Measurements from ENCODE around the gene ABCC11. TPM values are rescaled to one million over a fixed set of nuclear protein-coding genes. Genes with fewer than 3 reads are reported as not detected.

The ABCC11 gene
- total RNA-seq, 1 experiment from 2014 or later, result not detected

DNA sequence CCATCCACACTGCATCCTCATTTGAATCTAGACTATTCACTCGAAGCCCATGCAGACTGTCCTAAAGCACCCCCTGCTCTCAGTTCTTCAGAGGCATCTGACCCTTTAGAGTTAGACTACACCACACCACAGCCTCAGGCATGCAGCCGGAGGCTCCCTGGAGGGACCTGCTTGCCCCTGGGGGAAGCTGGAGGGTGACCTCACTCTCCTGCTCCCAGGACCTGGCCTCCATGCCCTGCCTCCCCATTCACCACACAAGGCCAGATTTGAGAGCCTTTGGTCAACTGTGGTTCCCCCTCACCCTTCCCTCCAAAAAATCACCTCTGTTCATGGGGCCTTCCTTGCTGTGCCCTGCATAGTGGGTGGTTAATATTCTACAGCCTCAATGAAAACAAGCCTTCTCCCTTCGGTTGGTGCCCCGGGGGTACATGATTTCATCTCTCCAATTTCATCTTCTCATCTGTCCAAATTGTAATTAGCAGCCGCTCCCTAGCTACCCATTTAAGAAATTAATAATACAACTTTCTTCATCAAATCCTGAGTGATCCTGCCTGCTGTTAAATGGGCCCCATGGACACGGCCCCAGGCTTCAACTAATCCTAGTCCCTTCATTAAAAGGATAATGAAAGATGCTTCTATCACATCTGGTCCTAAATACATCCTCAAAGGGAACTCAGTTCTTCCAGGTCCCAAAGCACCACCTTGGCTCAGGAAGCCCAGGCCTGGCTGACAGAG lies 116.0 kb downstream of the ABCC11 start:
- no peaks in the 10 kb centered on the region for H3K27me3 ChIP-seq
- no peaks in the 10 kb centered on the region for H3K36me3 ChIP-seq
- DNase-seq, result no peak
- no peak overlapping the region for H3K4me3 ChIP-seq
- no peaks in the 10 kb centered on the region for H3K9me3 ChIP-seq

DNA sequence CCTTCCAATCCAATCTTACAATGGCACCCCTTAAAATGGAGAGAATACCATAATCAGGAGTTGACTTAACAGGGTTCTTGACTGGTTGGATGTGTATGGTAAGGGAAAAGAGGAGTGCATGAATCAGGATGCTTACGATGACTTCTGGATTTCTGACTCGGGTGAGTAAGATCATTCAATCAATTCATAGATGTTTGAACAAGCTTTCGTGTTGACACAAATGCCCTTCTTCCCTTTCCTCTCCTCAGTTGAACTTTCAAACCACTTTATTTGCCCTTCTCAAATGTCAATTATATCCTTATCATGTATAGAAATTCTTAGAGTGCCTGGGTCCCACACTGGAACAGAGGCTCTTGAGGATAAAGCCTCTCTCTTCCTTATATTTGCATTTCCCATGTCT lies 117.4 kb downstream of the ABCC11 start:
- Histone ChIP-seq H3K27me3 (no peaks in the 10 kb centered on the region), H3K4me3 (no peak overlapping the region), H3K36me3 (no peaks in the 10 kb centered on the region), H3K9me3 (no peaks in the 10 kb centered on the region)
- no peak for DNase-seq

DNA sequence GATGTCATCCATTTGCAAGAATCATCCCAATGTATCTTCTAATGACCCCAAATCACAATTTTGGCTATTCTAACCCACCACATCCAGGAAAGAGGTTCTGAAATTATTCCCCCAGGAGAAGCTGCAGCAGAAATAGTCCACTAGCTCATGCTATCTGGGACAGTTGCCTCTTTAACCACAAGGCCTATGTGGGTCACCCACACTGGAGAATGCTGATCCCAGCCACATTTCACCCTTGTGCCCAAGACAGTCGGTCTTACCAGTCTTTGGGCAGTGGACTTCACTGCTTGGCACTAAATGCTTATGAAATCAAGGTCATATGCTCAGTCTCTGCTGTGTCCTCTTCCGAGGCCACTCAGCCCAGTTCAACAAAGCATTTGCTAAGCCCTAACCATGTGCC lies 118.6 kb downstream of the ABCC11 start:
- H3K27me3 ChIP-seq, result no peaks in the 10 kb centered on the region
- DNase-seq, result no peak
- no peak overlapping the region for H3K4me3 ChIP-seq
- no peaks in the 10 kb centered on the region for H3K36me3 ChIP-seq
- no peaks in the 10 kb centered on the region for H3K9me3 ChIP-seq

DNA sequence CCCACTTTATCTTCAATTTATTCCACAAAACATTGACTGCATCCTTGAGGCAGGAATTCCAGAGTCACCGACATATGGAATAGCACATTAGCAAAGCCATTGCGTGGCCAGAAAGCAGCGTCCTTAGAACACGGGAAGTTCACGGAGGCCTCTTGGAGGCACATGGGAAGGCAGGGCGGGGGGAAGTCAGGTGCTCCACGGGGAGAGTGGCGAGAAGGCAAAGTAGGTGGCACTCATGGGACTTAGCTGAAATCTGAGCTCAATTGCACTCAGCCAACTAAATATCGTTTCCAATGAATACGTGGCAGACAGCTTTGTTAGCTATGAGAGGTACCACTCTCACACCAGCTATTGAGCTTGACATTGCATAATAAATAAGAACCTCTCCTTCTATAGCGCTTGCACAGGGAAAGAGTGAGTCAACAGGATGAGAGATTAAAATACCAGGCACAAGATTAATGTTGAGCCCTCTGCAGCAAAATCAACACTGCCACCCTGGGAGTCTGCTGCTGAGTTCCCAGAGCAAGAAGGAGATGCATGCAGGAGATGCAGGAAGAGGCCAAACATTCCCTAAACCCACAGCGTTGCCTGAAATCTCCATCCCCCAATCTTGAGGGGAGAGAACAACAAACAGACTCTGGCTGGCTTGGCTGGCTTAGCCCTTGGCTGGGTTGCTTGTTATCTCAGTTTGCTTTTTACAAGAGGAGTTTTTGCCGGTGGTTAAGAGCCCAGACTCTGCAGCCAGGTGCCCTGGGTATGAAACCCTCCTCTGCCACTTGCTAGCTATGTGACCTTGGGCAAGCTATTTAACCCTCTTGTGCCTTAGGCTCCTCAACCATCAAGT lies 120.3 kb downstream of the ABCC11 start:
- no peak overlapping the region for H3K4me3 ChIP-seq

DNA sequence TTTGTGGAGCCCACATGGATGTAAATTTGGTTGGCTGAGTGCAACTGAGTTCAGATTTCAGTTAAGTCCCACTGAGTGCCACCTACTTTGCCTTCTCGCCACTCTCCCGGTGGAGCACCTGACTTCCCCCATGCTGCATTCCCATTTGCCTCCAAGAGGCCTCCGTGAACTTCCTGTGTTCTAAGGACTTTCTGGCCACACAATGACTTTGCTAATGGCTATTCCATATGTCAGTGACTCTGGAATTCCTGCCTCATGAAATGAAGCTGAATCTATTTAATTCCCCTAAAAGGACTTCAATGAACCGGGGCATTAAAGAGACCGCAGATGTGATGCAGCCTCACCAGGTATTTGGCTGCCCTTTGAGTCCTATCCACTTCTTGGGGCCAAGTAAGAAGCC lies 121.5 kb downstream of the ABCC11 start:
- Histone ChIP-seq H3K9me3 (no peaks in the 10 kb centered on the region), H3K36me3 (no peaks in the 10 kb centered on the region), H3K27me3 (no peaks in the 10 kb centered on the region), H3K4me3 (no peak overlapping the region)
- DNase-seq, result no peak

More for the DNA sequence above, 120.3 kb downstream of the ABCC11 start:
- DNase-seq, result peak; percentile 87
- Histone ChIP-seq H3K36me3 (no peaks in the 10 kb centered on the region), H3K9me3 (no peaks in the 10 kb centered on the region), H3K27me3 (no peaks in the 10 kb centered on the region)

DNA sequence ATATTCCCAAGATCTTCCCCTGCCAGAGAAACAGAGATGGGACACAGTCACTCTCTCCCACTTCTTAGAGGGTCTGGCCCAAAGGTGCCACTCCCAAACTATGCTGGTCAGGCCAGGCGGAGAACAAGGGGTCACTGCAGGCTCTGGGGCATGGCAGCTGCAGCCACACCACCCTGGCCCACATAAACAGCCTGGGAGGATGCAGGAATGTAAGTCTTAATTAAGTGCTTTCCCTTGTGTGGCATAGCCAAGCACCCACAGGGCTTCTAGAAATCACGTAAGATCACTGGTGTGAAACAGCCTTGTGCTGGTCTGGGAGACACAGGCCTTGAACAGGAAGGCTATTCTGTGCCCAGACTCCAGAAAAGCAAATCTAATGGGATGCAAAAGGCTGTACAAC lies 123.1 kb downstream of the ABCC11 start:
- no peaks in the 10 kb centered on the region for H3K27me3 ChIP-seq
- H3K36me3 ChIP-seq, result no peaks in the 10 kb centered on the region
- DNase-seq, result no peak
- H3K9me3 ChIP-seq, result no peaks in the 10 kb centered on the region
- no peak overlapping the region for H3K4me3 ChIP-seq

DNA sequence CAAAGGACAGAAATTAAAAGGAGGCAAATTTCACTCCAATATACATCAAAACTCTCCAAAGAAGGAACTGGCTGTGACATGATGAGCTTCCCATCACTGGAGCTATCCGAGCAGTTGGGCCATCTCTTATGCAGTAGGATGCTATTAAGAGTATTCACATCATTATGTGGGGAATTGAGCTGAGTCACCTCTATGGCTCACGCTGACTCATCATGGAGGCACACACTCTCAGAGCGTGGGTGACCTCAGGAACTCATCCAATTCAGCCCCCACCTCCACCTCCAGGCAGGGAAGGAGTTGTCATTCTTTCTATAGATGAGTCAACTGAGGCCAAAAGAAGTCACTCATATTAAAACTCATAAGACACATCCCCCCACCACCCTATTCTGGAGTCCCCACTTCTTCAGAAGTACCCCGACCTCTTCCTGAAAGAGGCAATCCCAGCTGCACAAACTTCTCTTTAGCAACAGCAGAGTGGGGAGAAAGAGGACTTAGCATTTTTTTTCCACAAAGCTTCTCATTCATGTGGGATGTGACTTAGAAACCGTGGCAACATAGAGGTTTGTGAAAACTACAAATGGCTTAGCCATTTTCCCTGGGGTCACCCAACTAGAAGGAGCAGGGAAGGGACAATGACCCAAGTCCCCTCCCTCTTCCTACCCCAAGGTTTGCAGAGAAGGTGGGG lies 124.1 kb downstream of the ABCC11 start:
- no peaks in the 10 kb centered on the region for H3K9me3 ChIP-seq
- no peaks in the 10 kb centered on the region for H3K36me3 ChIP-seq
- peak; percentile 92 for DNase-seq
- no peaks in the 10 kb centered on the region for H3K27me3 ChIP-seq
- no peak overlapping the region for H3K4me3 ChIP-seq

DNA sequence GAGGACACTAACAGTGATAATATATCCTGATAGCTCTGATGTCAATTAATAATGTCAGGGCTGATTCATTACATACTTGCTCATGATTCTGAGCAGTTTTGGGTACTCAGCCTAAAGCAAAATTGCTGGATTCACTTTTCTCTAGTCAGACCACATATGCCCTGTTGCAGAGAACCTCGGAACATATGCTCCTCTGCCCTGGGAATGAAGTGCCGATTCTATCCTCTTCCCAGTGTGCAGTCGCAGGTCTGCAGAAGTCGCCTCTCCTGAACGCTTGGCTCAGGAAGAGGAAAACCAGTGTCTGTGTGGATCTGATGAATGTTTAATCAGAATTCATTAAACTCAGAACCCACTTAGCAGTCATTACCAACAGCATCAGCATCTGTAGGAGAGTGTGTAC lies 126.1 kb downstream of the ABCC11 start:
- H3K4me3 ChIP-seq, result no peak overlapping the region
- no peaks in the 10 kb centered on the region for H3K9me3 ChIP-seq
- H3K27me3 ChIP-seq, result no peaks in the 10 kb centered on the region
- H3K36me3 ChIP-seq, result no peaks in the 10 kb centered on the region
- DNase-seq, result no peak

DNA sequence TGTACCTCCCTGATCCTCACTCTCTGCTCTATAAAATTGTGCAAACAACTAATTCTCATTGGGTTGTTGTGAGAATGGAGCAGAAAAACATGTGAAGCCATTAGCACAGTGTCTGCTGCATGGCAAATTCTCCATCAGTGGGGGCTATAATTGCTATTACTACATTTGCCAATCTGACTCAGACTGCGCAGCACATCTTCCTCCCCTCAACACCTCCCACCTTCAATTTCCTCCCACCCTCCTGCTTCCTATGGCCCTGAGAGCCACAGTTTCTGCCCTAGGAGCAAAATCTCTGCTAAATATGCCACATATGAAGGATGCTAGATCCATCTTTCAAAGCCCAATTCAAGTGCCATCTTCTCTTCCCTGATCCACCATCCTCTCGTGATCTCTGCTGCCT lies 128.5 kb downstream of the ABCC11 start:
- DNase-seq, result no peak
- no peaks in the 10 kb centered on the region for H3K9me3 ChIP-seq
- no peaks in the 10 kb centered on the region for H3K36me3 ChIP-seq

DNA sequence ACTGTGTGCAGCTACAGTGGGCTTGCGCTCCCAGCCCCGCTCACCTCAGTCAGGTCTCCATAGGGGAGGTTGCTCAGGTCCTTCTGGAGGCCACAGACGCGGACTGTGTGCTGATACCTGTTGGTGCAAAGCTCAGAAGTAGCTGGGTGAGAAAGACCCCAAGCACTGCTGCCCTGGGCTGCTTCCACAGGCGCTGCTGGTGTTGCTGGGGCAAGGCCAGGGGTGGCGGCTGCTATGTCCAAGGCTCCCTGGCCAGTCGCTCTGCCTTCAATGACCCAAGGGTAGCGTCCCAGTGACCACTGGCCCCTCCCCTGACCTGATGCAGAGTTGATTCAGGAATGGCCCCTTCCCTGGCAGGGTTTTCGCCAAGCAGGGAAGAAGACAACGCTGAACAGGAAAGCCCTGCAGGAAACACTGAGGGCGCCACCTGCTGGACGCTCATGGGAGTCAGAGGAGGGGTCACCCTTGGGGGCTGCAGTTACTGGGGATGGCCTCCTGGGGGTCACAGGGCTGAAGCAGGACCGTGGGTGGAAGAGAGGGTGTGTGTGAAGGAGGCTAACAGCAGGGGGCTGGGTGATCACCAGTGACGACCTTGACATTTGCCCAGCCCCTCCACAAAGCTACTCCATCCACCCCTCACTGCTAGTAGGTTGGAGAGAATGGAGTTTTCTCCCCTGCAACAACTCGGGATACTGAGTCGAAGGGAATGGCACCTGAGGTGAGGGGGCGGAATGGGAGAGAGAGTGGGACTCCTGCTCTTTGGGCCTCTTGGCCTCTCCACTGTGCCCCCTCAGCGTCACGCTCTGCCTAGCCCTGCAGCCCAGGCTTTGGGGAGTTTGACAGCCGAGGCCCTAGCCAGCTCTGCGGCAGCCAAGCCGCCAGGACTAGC lies 129.9 kb downstream of the ABCC11 start:
- DNase-seq, result peak; percentile 44
- Histone ChIP-seq H3K27me3 (no peaks in the 10 kb centered on the region), H3K9me3 (no peaks in the 10 kb centered on the region), H3K4me3 (no peak overlapping the region), H3K36me3 (no peaks in the 10 kb centered on the region)

More for the DNA sequence above, 128.5 kb downstream of the ABCC11 start:
- no peaks in the 10 kb centered on the region for H3K27me3 ChIP-seq
- no peak overlapping the region for H3K4me3 ChIP-seq

Other genes starting within 250 kb of the ABCC11 start
- not detected in 2 replicates for gene ABCC12, start 91.5 kb downstream of the ABCC11 start, total RNA-seq (2014; rRNA removed; shearing (Covaris generic); ENCODE audit: low replicate concordance)
- gene LONP2, start 3.2 kb downstream of the ABCC11 start, total RNA-seq (2014; rRNA removed; shearing (Covaris generic); ENCODE audit: low replicate concordance), result 24.8 and 30.7 TPM in 2 replicates
- gene SIAH1, start 137.9 kb upstream of the ABCC11 start, total RNA-seq (2014; rRNA removed; shearing (Covaris generic); ENCODE audit: low replicate concordance), result 7.7 and 8.6 TPM in 2 replicates